Fibroblast of lung (primary cell): ENCODE results near the gene CTNNA2. TPM values are rescaled to one million over a fixed set of nuclear protein-coding genes. Genes with fewer than 3 reads are reported as not detected.

Source experiments
- DNase-seq, 2 donors: peaks; one replicate each; pipeline versions ENCODE4 v3.0.0 to v3.0.0-alpha.2; 2010; ENCODE audit warnings: low read depth in 2 of 2
- H2AFZ ChIP-seq: 2 replicates; pipeline ENCODE4 v1.5.1; 2012; ENCODE audit warnings: low read length, control low read depth, inconsistent platforms
- H3K27ac ChIP-seq: 2 replicates; pipeline ENCODE4 v1.5.1; 2011; ENCODE audit warnings: low read length, control low read depth; ENCODE audit not compliant: insufficient read depth
- H3K27me3 ChIP-seq: 2 replicates; pipeline ENCODE4 v1.5.1; 2011; ENCODE audit warnings: mild to moderate bottlenecking, low read length; ENCODE audit not compliant: control insufficient read depth, insufficient read depth
- H3K36me3 ChIP-seq: 2 replicates; pipeline ENCODE4 v1.5.1; 2011; ENCODE audit warnings: low read length; ENCODE audit not compliant: control insufficient read depth, insufficient read depth
- H3K4me1 ChIP-seq: 2 replicates; pipeline ENCODE4 v1.5.1; 2011; ENCODE audit warnings: low read length; ENCODE audit not compliant: control insufficient read depth, insufficient read depth; ENCODE audit errors: extremely low read depth
- H3K4me2 ChIP-seq: 2 replicates; pipeline ENCODE4 v1.5.1; 2011; ENCODE audit warnings: low read length, control low read depth; ENCODE audit not compliant: insufficient read depth; ENCODE audit errors: extremely low read depth
- H3K4me3 ChIP-seq, 4 experiments: fragments of 200-600 bp in 1 of 4; sonication (generic) in 1 of 4; replicated peaks in 1 of 4; 2 replicates each; pipeline ENCODE4 v1.5.1; 2011 to 2016; ENCODE audit warnings: low read length in 4 of 4, low read depth in 3 of 4, mild to moderate bottlenecking in 3 of 4, control low read depth in 2 of 4, inconsistent platforms in 1 of 4, mixed read lengths in 1 of 4; ENCODE audit not compliant: insufficient read depth in 1 of 4; ENCODE audit errors: control extremely low read depth in 1 of 4
- H3K79me2 ChIP-seq: 2 replicates; pipeline ENCODE4 v1.5.1; 2012; ENCODE audit warnings: mild to moderate bottlenecking, low read length, inconsistent platforms; ENCODE audit not compliant: control insufficient read depth, insufficient read depth
- H3K9ac ChIP-seq: 2 replicates; pipeline ENCODE4 v1.5.1; 2011; ENCODE audit warnings: mild to moderate bottlenecking, low read length, control low read depth; ENCODE audit not compliant: insufficient read depth
- H3K9me3 ChIP-seq: 2 replicates; pipeline ENCODE4 v1.5.1; 2012; ENCODE audit warnings: low read depth, low read length; ENCODE audit not compliant: control insufficient read depth, insufficient read depth
- H4K20me1 ChIP-seq: 2 replicates; pipeline ENCODE4 v1.5.1; 2011; ENCODE audit warnings: low read length; ENCODE audit not compliant: control insufficient read depth, insufficient read depth; ENCODE audit errors: extremely low read depth
- EZH2 ChIP-seq: IDR thresholded peaks from 2 replicates; pipeline ENCODE4 v1.5.1; 2012; ENCODE audit warnings: low read length, control low read depth, mild to moderate bottlenecking; ENCODE audit errors: missing control alignments
- polyA plus RNA-seq, 2 donors: library from polyadenylated mRNA; depleted of rRNA in 1 of 2; stranded (reverse) in 1 of 2; unstranded in 1 of 2; fragments of >200 nt; gene quantifications; 2 replicates each; pipeline ENCODE4 v1.2.1, GENCODE V29; 2011 to 2012; ENCODE audit warnings: missing spikeins in 1 of 2
- total RNA-seq: library from RNA; depleted of rRNA; stranded (reverse); fragments of >200 nt; gene quantifications from 2 replicates; pipeline ENCODE4 v1.2.1, GENCODE V29; 2014
- TF ChIP-seq, protein P1 (sequence below), 2 donors: IDR thresholded peaks in 1 of 2; conservative IDR thresholded peaks in 1 of 2; 1 replicate in 1 of 2; 2 replicates in 1 of 2; pipeline ENCODE4 v1.5.1; 2011 to 2012; ENCODE audit warnings: low read length in 2 of 2, control low read depth in 1 of 2, inconsistent platforms in 1 of 2, low read depth in 1 of 2, mild to moderate bottlenecking in 1 of 2

CTNNA2 gene
- total and polyA plus RNA-seq, 2 donors (not counting 1 experiment from before 2014, with no cell fraction given) = not detected

DNA sequence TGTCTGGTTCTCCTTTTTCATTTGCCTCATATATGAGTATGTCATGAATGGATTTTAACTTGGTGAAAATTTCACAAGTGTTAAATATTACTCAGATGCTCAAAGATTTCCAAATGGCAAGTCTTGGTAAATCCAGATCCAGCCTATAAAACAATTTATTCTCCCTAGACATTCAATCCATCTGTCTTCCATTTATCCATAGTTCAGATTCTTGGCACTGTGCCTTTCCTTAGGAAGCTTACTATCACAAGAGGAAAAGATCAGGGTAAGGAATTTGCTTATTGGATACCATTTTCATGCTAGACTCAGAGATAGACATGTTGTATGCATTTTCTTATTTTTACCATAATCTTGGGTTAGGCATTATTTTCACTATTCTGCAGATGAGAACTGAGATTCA, 864.2 kb downstream of the CTNNA2 start:
- Histone ChIP-seq H3K4me3 (no peak overlapping the region), H2AFZ (no peak overlapping the region), H3K27me3 (no peaks in the 10 kb centered on the region), H3K9me3 (no peaks in the 10 kb centered on the region), H3K9ac (no peak overlapping the region), H4K20me1 (no peaks in the 10 kb centered on the region), H3K4me2 (no peak overlapping the region), H3K27ac (no peak overlapping the region), H3K4me1 (no peaks in the 10 kb centered on the region), H3K36me3 (no peaks in the 10 kb centered on the region), H3K79me2 (no peaks in the 10 kb centered on the region)
- no peak for DNase-seq
- TF ChIP-seq, protein P1, sequence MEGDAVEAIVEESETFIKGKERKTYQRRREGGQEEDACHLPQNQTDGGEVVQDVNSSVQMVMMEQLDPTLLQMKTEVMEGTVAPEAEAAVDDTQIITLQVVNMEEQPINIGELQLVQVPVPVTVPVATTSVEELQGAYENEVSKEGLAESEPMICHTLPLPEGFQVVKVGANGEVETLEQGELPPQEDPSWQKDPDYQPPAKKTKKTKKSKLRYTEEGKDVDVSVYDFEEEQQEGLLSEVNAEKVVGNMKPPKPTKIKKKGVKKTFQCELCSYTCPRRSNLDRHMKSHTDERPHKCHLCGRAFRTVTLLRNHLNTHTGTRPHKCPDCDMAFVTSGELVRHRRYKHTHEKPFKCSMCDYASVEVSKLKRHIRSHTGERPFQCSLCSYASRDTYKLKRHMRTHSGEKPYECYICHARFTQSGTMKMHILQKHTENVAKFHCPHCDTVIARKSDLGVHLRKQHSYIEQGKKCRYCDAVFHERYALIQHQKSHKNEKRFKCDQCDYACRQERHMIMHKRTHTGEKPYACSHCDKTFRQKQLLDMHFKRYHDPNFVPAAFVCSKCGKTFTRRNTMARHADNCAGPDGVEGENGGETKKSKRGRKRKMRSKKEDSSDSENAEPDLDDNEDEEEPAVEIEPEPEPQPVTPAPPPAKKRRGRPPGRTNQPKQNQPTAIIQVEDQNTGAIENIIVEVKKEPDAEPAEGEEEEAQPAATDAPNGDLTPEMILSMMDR (conservative IDR thresholded peaks at IDR 0.05 in 1 of 2, IDR thresholded peaks at IDR 0.05 in 1 of 2; ENCODE audit: low read depth in 1 of 2, low read length in 2 of 2) = no peak
- TF ChIP-seq EZH2 = no peak

DNA sequence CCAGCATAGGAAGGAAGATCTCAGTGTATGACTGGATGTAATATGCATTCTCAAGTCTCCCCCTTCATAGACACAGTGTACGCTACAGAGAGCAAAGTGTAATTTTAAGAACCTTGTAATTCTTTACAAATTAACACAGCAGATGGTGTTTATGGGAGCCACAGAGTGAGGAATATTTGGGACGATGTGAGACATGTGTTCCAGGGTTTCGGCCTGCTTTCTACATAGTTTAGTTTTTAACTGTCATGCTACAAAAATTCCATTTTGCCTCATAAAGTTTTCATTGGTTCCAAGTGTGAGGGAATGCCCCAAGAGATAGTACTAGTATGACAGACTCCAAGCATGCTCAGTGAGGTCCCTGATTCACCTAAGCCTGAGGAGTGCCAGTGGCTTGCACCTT, 867.9 kb downstream of the CTNNA2 start:
- Histone ChIP-seq H3K36me3 (no peaks in the 10 kb centered on the region), H3K27me3 (no peaks in the 10 kb centered on the region), H4K20me1 (no peaks in the 10 kb centered on the region), H3K4me3 (no peak overlapping the region), H3K9ac (no peak overlapping the region), H3K9me3 (no peaks in the 10 kb centered on the region), H3K79me2 (no peaks in the 10 kb centered on the region), H3K27ac (no peak overlapping the region), H3K4me2 (no peak overlapping the region), H2AFZ (no peak overlapping the region), H3K4me1 (no peaks in the 10 kb centered on the region)
- DNase-seq = no peak
- TF ChIP-seq EZH2 = no peak
- TF ChIP-seq, protein P1 (conservative IDR thresholded peaks at IDR 0.05 in 1 of 2, IDR thresholded peaks at IDR 0.05 in 1 of 2; ENCODE audit: low read depth in 1 of 2, low read length in 2 of 2) = no peak

DNA sequence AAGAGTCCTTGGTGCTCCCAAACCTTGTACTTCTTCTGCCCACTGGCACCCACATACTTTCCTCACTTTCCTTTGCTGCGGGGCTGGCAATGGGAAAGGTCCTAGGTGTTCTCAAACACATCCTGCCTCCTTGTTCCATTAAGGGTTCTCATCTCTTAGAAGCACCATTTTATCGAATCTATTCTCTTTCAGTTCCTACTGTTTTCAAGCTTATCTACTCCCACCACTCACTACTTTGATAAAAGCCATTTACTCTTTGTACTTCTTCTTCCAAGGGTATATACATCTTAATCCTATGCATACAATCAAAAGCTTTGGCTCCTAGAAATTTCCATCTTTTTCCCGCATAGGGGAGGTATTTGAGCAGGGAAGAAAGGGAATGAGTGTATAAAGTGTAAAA, 868.8 kb downstream of the CTNNA2 start:
- H3K27ac ChIP-seq = no peak overlapping the region
- no peaks in the 10 kb centered on the region for H3K79me2 ChIP-seq
- no peaks in the 10 kb centered on the region for H3K9me3 ChIP-seq
- no peak overlapping the region for H3K4me3 ChIP-seq
- DNase-seq = no peak
- no peaks in the 10 kb centered on the region for H3K27me3 ChIP-seq
- H3K9ac ChIP-seq = no peak overlapping the region
- H4K20me1 ChIP-seq = no peaks in the 10 kb centered on the region
- H3K36me3 ChIP-seq = no peaks in the 10 kb centered on the region
- H2AFZ ChIP-seq = no peak overlapping the region
- H3K4me2 ChIP-seq = no peak overlapping the region
- TF ChIP-seq, protein P1 (conservative IDR thresholded peaks at IDR 0.05 in 1 of 2, IDR thresholded peaks at IDR 0.05 in 1 of 2; ENCODE audit: low read depth in 1 of 2, low read length in 2 of 2) = no peak
- TF ChIP-seq EZH2 = no peak
- H3K4me1 ChIP-seq = no peaks in the 10 kb centered on the region
